Islet precursor cell (in vitro differentiated cells): ENCODE results near the gene NEK6.
"Not testable (repeated sequence)": the region's sequence is repeated elsewhere in the genome, so short reads cannot be mapped to it uniquely, and the experiment has no call there.

ENCODE experiments used
- DNase-seq: peaks from one replicate; pipeline ENCODE4 v3.0.0-alpha.2; 2018

The NEK6 gene

GRCh38 chr9:124231095-124231737 is 26.5 kb upstream of the NEK6 start:
- DNase-seq = peak; percentile 32

- peak; percentile 24 for DNase-seq
Measured at GRCh38 chr9:124238546-124239140, 19.1 kb upstream of the NEK6 start.

GRCh38 chr9:124239249-124240073 is 18.3 kb upstream of the NEK6 start:
- peak; percentile 35 for DNase-seq

GRCh38 chr9:124242331-124243194 is 15.2 kb upstream of the NEK6 start:
- DNase-seq = peak; percentile 66

- peak; percentile 6 for DNase-seq
Measured at GRCh38 chr9:124247393-124247792, 10.4 kb upstream of the NEK6 start.

GRCh38 chr9:124248066-124248465 is 9.7 kb upstream of the NEK6 start:
- peak; percentile 34 for DNase-seq

GRCh38 chr9:124248960-124249359 is 8.8 kb upstream of the NEK6 start:
- peak; percentile 53 for DNase-seq

GRCh38 chr9:124251204-124251603 is 6.5 kb upstream of the NEK6 start:
- DNase-seq = peak; percentile 32

GRCh38 chr9:124251605-124252378 is 6.0 kb upstream of the NEK6 start:
- peak; percentile 93 for DNase-seq

- not testable (repeated sequence) for DNase-seq
Measured at GRCh38 chr9:124252878-124253277, 4.9 kb upstream of the NEK6 start.

- DNase-seq = no peak
Measured at GRCh38 chr9:124254261-124254682, 3.5 kb upstream of the NEK6 start.

- peak; percentile 68 for DNase-seq
Measured at GRCh38 chr9:124255222-124255621, 2.5 kb upstream of the NEK6 start.

- DNase-seq = peak; percentile 98
Measured at GRCh38 chr9:124256517-124257069, 1.2 kb upstream of the NEK6 start.

GRCh38 chr9:124257070-124257843 is 492 bp upstream of the NEK6 start:
- DNase-seq = no peak

- peak; percentile 80 for DNase-seq
Measured at GRCh38 chr9:124258607-124259157, 933 bp downstream of the NEK6 start.

- DNase-seq = peak; percentile 77
Measured at GRCh38 chr9:124259158-124259808, 1.5 kb downstream of the NEK6 start.

GRCh38 chr9:124260769-124261603 is 3.2 kb downstream of the NEK6 start:
- DNase-seq = peak; percentile 81

- DNase-seq = no peak
Measured at GRCh38 chr9:124261736-124262648, 4.2 kb downstream of the NEK6 start.
